HEK293T (cell line): ENCODE measurements around the gene NAV2.

Experiments used
- CTCF ChIA-PET: fragments of 350-600 bp; formaldehyde crosslinking; extraction: SDS; loops from one replicate; lab custom pipeline; 2021; ENCODE audit warnings: antibody characterized with exemption, inconsistent platforms; lab: Yijun Ruan, JAX
- POLR2A ChIA-PET: fragments of 350-600 bp; formaldehyde crosslinking; extraction: SDS; loops from one replicate; lab custom pipeline; 2020; ENCODE audit warnings: antibody characterized with exemption, inconsistent platforms; lab: Yijun Ruan, JAX
- DNase-seq: peaks from one replicate; pipeline ENCODE4 v3.0.0; 2012; ENCODE audit warnings: mixed read lengths; ENCODE audit errors: extremely low spot score
- ARNT ChIP-seq: fragments of 450-650 bp; IDR thresholded peaks from 2 replicates; pipeline ENCODE4 v1.6.1; 2017; ENCODE audit warnings: mild to moderate bottlenecking
- BHLHE40 ChIP-seq: fragments of 450-650 bp; IDR thresholded peaks from 2 replicates; pipeline ENCODE4 v1.6.1; 2016; ENCODE audit warnings: mild to moderate bottlenecking, moderate library complexity, borderline replicate concordance
- CTBP1 ChIP-seq: fragments of 450-650 bp; IDR thresholded peaks from 2 replicates; pipeline ENCODE4 v1.6.1; 2016; ENCODE audit warnings: borderline replicate concordance
- ELF4 ChIP-seq: fragments of 450-650 bp; IDR thresholded peaks from 2 replicates; pipeline ENCODE4 v1.6.1; 2017; ENCODE audit warnings: antibody characterized with exemption
- FOXA1 ChIP-seq: fragments of 450-650 bp; IDR thresholded peaks from 2 replicates; pipeline ENCODE4 v1.6.1; 2016; ENCODE audit warnings: mild to moderate bottlenecking
- FOXK2 ChIP-seq: fragments of 450-650 bp; IDR thresholded peaks from 2 replicates; pipeline ENCODE4 v1.6.1; 2016; ENCODE audit warnings: mild to moderate bottlenecking
- FOXM1 ChIP-seq: fragments of 450-650 bp; IDR thresholded peaks from 2 replicates; pipeline ENCODE4 v1.6.1; 2017; ENCODE audit warnings: mild to moderate bottlenecking, borderline replicate concordance
- HDGF ChIP-seq: fragments of 450-650 bp; IDR thresholded peaks from 2 replicates; pipeline ENCODE4 v1.6.1; 2017; ENCODE audit warnings: antibody characterized with exemption, borderline replicate concordance
- L3MBTL2 ChIP-seq: fragments of 450-650 bp; conservative IDR thresholded peaks from 2 replicates; pipeline ENCODE4 v1.6.1; 2016; ENCODE audit warnings: mild to moderate bottlenecking
- LEF1 ChIP-seq: fragments of 450-650 bp; IDR thresholded peaks from 2 replicates; pipeline ENCODE4 v1.6.1; 2017; ENCODE audit warnings: mild to moderate bottlenecking, borderline replicate concordance
- NFRKB ChIP-seq: fragments of 450-650 bp; IDR thresholded peaks from 2 replicates; pipeline ENCODE4 v1.6.1; 2016; ENCODE audit warnings: mild to moderate bottlenecking, moderate library complexity
- SP1 ChIP-seq: fragments of 450-650 bp; IDR thresholded peaks from 2 replicates; pipeline ENCODE4 v1.6.1; 2017
- SUZ12 ChIP-seq: fragments of 450-650 bp; IDR thresholded peaks from 2 replicates; pipeline ENCODE4 v1.6.1; 2016; ENCODE audit warnings: mild to moderate bottlenecking
- TARDBP ChIP-seq: fragments of 450-650 bp; IDR thresholded peaks from 2 replicates; pipeline ENCODE4 v1.6.1; 2016
- ZNF384 ChIP-seq: fragments of 450-650 bp; IDR thresholded peaks from 2 replicates; pipeline ENCODE4 v1.6.1; 2016
- TF ChIP-seq, protein P1 (sequence below): fragments of 450-650 bp; IDR thresholded peaks from 2 replicates; pipeline ENCODE4 v1.6.1; 2016

Gene NAV2

DNA sequence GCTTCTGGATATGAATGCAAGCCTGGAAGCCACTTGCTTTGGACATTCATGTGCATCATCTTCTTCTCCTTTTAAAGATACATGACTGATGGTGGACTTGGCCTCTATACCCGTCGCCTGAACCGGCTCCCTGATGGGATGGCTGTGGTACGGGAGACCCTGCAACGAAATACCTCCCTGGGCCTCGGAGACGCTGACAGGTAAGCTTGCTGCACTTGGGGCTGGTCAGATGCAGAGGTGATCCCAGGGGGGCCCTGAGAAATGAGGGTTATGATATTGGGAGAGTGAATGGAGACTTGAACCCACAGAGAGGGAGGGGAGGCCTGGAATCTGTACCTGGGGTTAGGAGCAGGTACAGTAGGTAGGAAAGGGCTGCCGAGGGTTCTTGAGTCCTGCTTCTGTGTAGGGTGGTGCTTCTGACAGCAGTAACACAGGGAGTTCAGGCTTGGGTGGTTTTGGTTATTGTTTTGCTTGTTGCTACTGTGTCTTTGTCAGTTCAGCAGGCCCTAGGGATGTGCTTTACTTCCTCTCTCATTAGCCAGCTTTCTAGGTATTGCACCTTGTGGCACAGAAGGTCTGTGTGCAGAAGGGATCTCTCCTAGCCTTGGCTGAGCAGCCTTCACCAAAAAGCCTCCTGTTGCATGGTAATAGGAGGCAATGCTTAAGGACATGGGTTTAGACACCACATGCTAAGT, 271.6 kb downstream of the NAV2 start:
- CTCF ChIA-PET = no interaction called here
- POLR2A ChIA-PET = no interaction called here
- TF ChIP-seq FOXM1 (no peak), SP1 (no peak), SUZ12 (no peak), TARDBP (no peak), ELF4 (no peak), ZNF384 (no peak), FOXA1 (no peak), ARNT (no peak), BHLHE40 (no peak), L3MBTL2 (no peak), CTBP1 (no peak)
- DNase-seq = no peak

DNA sequence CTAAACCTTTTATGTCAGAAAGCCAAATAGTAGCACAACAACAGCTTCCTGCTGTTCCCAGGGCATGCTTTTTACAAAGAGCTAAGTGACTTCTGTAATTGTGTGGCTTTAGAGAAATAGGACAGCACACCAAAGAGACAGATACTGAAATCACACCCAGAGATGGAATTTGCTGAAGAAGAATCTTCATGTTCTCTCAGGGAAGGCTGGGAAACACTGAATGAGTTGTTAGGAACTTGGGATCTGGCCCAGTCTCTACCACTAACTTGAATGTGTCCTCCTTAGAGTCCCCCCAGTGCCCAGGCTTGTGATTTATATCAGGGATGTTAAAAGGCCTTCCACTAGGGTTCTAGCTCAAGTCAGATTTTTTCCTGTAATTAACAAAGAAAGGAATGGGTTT, 272.5 kb downstream of the NAV2 start:
- ChIA-PET CTCF (no interaction called here), POLR2A (no interaction called here)
- no peak for DNase-seq
- TF ChIP-seq FOXM1 (no peak), L3MBTL2 (no peak), ZNF384 (no peak), NFRKB (no peak), FOXA1 (no peak), TARDBP (no peak), SUZ12 (no peak), ARNT (no peak), FOXK2 (no peak), CTBP1 (no peak), LEF1 (no peak), BHLHE40 (no peak), HDGF (no peak), SP1 (no peak)
- TF ChIP-seq, protein P1, sequence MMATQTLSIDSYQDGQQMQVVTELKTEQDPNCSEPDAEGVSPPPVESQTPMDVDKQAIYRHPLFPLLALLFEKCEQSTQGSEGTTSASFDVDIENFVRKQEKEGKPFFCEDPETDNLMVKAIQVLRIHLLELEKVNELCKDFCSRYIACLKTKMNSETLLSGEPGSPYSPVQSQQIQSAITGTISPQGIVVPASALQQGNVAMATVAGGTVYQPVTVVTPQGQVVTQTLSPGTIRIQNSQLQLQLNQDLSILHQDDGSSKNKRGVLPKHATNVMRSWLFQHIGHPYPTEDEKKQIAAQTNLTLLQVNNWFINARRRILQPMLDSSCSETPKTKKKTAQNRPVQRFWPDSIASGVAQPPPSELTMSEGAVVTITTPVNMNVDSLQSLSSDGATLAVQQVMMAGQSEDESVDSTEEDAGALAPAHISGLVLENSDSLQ = no peak

DNA sequence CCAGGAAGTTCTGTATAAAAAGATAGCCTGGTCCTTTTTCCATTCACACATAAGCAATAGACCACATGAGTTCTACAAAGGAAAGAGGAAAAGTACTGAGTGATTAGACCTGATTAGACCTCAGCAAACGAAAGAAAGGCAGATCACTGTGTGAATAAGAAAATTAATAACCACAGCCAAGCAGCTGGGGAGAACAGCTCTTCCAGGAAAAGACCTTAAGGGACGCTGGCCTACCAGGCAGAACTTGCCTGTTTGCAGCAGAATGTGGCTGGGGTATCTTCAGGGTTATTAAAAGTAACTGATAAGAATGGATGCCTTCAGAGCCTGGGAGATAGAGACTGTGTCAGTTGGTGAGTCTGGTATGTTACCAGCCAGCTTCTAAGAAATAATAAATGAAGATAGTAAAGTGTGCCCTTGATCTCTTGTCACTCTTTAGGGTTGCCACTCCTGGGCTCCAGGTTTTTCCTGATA, 274.7 kb downstream of the NAV2 start:
- DNase-seq = no peak
- ChIA-PET CTCF (no interaction called here), POLR2A (no interaction called here)
- no peak for TF ChIP-seq ELF4
- TF ChIP-seq HDGF = no peak
- no peak for TF ChIP-seq LEF1
- no peak for TF ChIP-seq SP1
- TF ChIP-seq, protein P1 = no peak

DNA sequence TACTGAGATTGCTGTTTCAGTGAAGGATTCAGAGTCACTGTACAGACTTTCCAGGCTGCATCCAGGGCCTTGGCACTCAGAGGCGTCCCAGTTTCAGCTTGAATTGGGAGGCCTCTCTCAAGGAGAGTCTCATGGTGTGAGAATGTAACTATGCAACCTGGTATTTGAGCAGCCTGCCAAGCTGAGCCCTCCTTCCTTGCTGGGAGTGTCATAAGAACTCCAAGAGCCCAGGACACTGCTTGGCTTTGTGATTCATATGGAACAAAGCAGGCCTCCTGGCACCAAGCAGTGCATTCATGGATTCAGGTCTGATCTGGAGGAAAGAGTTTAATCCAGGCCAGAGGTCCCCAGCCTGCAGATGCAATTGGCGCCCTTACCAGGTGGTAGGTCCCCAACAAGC, 276.0 kb downstream of the NAV2 start:
- CTCF ChIA-PET = no interaction called here
- TF ChIP-seq SP1 = no peak
- no peak for TF ChIP-seq LEF1
- TF ChIP-seq ELF4 = no peak
- TF ChIP-seq, protein P1 = no peak
- no peak for TF ChIP-seq NFRKB
- TF ChIP-seq BHLHE40 = no peak
- TF ChIP-seq FOXM1 = no peak
- TF ChIP-seq CTBP1 = no peak
- no peak for TF ChIP-seq FOXA1
- DNase-seq = no peak
- POLR2A ChIA-PET = no interaction called here

DNA sequence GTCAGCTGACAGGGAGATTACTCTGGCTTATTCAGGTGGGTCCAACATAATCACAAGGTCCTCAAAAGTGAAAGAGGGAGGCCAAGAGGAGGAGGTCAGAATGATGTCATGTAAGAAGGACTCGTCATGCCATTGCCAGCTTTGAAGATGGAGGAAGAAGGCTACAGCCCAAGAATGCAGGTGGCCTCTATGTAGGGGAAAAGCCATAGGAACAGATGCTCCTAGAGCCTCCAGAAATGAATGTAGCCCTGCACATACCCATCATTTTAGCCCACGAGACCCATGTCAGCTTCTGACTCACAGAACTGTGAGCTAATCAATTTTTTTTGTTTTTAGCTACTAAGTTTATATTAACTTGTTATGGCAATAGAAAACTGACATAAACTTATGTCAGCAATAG, 276.6 kb downstream of the NAV2 start:
- POLR2A ChIA-PET = no interaction called here
- DNase-seq = no peak
- TF ChIP-seq NFRKB = no peak
- TF ChIP-seq FOXK2 = no peak
- TF ChIP-seq HDGF = no peak
- CTCF ChIA-PET = no interaction called here

DNA sequence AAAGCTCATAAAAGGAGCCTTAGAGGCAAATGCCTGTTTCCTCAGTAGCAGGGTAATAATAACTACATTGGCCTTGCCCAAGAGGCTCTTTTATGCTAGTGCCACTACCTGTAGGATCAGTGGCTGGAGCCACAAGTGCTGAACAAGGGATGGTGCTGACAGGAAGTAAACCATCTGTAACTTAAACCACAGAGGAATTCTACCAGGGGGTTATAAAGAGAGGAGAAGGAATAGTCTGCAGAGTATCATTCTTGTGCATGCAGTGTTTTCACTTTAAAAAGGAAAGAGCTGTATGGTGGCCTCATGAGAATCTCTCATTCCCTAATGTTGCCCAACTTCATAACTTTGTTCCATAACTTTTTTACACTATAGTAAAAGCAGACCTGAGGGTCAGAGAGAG, 279.5 kb downstream of the NAV2 start:
- POLR2A ChIA-PET = no interaction called here

More for the DNA sequence above, 279.5 kb downstream of the NAV2 start:
- no peak for TF ChIP-seq ZNF384
- no peak for TF ChIP-seq FOXM1
- no peak for TF ChIP-seq FOXA1
- no peak for TF ChIP-seq CTBP1
- no peak for TF ChIP-seq HDGF
- no peak for TF ChIP-seq TARDBP
- no peak for TF ChIP-seq L3MBTL2
- TF ChIP-seq FOXK2 = no peak
- TF ChIP-seq SUZ12 = no peak
- TF ChIP-seq ELF4 = no peak
- no peak for TF ChIP-seq ARNT
- TF ChIP-seq BHLHE40 = no peak
- TF ChIP-seq, protein P1 = no peak
- TF ChIP-seq SP1 = no peak
- no peak for TF ChIP-seq LEF1
- TF ChIP-seq NFRKB = no peak
- DNase-seq = no peak
- CTCF ChIA-PET = no interaction called here
